H7 (cell line): ENCODE results near the gene ZNF213. TPM values are rescaled to one million over a fixed set of nuclear protein-coding genes. Genes with fewer than 3 reads are reported as not detected.
"Not testable (repeated sequence)": the region's sequence is repeated elsewhere in the genome, so short reads cannot be mapped to it uniquely, and the experiment has no call there.

Experiments
- DNase-seq: peaks from one replicate; pipeline ENCODE4 v3.0.0; 2012
- H3K27me3 ChIP-seq: 2 replicates; pipeline ENCODE4 v1.6.0; 2011; ENCODE audit warnings: mild to moderate bottlenecking, low read length; ENCODE audit not compliant: control insufficient read depth, insufficient read depth
- H3K36me3 ChIP-seq: replicated peaks from 2 replicates; pipeline ENCODE4 v1.5.1; 2011; ENCODE audit warnings: low read length; ENCODE audit not compliant: control insufficient read depth, insufficient read depth
- H3K4me3 ChIP-seq: 2 replicates; pipeline ENCODE4 v1.5.1; 2011; ENCODE audit warnings: low read depth, mild to moderate bottlenecking, control low read depth, low read length, moderate library complexity; ENCODE audit not compliant: insufficient read depth
- total RNA-seq: library from RNA; depleted of rRNA; stranded (reverse); fragments of >200 nt; shearing (Covaris generic); gene quantifications from 2 replicates; pipeline ENCODE4 v1.2.3, GENCODE V29; 2014

The ZNF213 gene
- total RNA-seq, 1 experiment from 2014 or later, result 5.5 TPM

DNA sequence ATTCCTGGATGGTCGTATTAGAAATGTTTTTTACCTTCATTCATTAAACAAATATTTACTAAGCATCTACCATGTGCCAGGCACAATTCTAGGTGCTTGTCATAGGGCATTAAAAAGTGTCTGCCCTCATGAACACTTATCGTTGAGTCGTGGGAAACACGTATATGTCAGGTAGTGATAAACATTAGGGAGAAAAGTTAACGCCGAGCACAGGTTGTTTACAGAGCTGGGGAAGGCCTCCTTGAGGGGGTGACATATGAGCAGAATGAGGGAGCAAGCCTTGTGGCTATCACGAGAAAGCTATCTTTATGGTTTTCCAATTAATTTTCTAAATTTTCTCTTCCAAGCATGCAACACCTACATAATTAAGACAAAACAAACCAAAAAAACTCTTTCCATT lies 985 bp upstream of the ZNF213 start:
- peaks cover 2% of the 10 kb centered on the region for H3K36me3 ChIP-seq
- no peak for DNase-seq
- H3K4me3 ChIP-seq, result peak overlapping the region; percentile 91
- no peaks in the 10 kb centered on the region for H3K27me3 ChIP-seq

DNA sequence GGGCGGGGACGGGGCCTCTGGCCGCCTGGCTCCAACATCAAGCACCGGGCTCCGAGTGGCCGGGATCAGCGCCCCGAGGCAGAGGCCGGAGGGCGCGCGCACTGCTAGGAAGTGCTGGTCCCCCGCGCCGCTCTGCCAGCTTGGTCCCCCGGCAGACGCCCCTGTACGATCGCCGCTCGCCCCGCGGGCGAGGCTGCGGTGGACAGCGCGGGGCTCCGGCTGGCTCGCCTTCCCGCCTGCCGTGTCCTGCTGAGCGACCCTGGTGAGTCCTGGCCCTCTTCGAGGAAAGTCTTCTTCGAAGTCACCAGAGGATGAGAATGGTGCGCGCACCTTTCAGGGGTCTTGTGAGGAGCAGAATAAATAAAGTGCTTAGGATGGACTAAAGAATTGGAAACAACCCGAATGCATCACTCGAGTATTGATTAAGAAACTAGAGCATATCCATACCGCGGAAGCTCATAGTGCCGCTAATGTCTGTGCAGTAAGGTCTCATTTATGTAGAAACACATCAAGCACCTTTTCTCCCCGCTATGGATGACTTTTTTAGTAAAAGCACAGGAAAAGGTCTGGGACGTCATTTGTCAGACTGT lies 392 bp downstream of the ZNF213 start:
- H3K4me3 ChIP-seq, result peak overlapping the region; percentile 90
- DNase-seq, result no peak
- peaks cover 2% of the 10 kb centered on the region for H3K36me3 ChIP-seq
- H3K27me3 ChIP-seq, result no peaks in the 10 kb centered on the region

- Histone ChIP-seq H3K4me3 (no peak overlapping the region), H3K36me3 (no peaks in the 10 kb centered on the region), H3K27me3 (no peaks in the 10 kb centered on the region)
- DNase-seq, result no peak
Measured at GRCh38 chr16:3137267-3137666, 2.4 kb downstream of the ZNF213 start.

DNA sequence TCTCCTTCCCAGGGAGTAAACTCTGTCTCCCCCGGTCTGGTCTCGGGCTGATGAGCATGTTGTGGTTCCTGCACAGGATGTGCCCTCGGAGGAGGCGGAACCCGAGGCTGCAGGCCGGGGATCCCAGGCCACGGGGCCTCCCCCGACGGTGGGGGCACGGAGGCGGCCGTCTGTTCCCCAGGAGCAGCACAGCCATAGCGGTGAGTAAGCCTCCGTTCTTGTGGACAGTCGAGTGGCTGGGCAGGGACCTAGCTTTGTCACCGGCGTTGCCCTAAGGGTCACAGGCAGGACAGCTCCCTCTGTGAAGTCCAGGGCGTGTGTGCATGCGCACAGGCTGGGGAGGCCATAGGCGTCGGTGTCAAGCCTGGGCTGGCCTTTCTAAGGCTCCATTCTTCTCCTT lies 3.5 kb downstream of the ZNF213 start:
- no peak for DNase-seq
- no peaks in the 10 kb centered on the region for H3K36me3 ChIP-seq

DNA sequence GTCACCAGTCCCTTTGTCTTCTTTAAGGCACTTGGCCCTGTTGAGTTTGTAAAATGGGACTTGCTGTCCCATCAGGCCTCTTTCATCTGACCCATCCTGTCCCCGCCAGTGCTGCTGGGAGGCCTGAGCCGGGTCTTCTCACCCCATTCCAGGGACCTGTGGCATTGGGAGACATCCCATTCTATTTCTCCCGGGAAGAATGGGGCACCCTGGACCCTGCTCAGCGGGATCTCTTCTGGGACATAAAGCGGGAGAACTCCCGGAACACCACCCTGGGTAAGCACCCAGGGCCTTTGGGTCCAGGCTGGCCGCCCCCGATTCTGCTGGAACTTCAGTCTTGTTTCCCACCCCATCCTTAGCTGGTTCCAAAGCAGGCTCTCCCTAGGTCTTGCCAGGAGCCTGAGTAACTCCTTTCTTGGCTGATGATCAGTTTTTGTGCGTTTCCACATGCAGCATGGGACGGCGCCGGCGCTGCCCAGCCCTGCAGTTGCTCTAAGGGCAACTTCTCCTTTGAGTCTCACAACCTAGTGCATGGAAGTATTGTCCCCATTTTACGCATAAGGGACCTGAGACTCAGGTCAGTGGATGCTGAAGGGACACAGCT lies 4.1 kb downstream of the ZNF213 start:
- DNase-seq, result no peak
- H3K4me3 ChIP-seq, result no peak overlapping the region
- no peaks in the 10 kb centered on the region for H3K36me3 ChIP-seq
- no peaks in the 10 kb centered on the region for H3K27me3 ChIP-seq

More for the DNA sequence above, 3.5 kb downstream of the ZNF213 start:
- H3K27me3 ChIP-seq, result no peaks in the 10 kb centered on the region
- H3K4me3 ChIP-seq, result no peak overlapping the region

GRCh38 chr16:3139561-3139960 lies 4.7 kb downstream of the ZNF213 start:
- H3K4me3 ChIP-seq, H3K27me3 ChIP-seq, H3K36me3 ChIP-seq, DNase-seq: not testable (repeated sequence)

GRCh38 chr16:3140603-3141427 lies 6.0 kb downstream of the ZNF213 start:
- Histone ChIP-seq H3K4me3 (no peak overlapping the region), H3K36me3 (no peaks in the 10 kb centered on the region), H3K27me3 (no peaks in the 10 kb centered on the region)
- no peak for DNase-seq

DNA sequence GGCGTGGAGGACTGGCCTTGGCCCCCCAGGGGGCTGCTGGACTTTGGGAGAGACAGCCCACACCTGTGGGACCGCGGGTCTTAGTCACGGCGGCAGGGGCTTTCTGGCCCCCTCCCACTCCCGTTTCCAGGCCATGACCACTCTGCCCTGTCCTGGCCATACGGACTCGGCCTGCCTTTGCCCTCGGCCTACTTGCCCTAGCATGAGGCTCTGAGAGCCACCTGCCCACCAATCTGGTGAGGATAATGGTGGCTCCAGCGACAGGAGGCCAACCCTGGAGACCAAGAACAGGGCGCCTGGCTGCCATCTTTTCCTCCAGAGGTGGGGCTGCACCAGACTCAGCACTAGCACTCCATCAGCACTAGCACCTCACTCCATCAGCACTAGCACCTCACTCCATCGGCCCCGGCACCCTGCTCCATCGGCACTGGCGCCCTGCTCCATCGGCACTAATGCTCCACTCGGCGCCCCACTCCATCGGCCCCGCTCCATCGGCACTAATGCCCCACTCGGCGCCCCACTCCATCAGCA lies 7.0 kb downstream of the ZNF213 start:
- Histone ChIP-seq H3K27me3 (no peaks in the 10 kb centered on the region), H3K4me3 (no peak overlapping the region), H3K36me3 (no peaks in the 10 kb centered on the region)
- no peak for DNase-seq

- no peak for DNase-seq
- Histone ChIP-seq H3K4me3 (no peak overlapping the region), H3K36me3 (no peaks in the 10 kb centered on the region), H3K27me3 (no peaks in the 10 kb centered on the region)
Measured at GRCh38 chr16:3142327-3142726, 7.5 kb downstream of the ZNF213 start.

DNA sequence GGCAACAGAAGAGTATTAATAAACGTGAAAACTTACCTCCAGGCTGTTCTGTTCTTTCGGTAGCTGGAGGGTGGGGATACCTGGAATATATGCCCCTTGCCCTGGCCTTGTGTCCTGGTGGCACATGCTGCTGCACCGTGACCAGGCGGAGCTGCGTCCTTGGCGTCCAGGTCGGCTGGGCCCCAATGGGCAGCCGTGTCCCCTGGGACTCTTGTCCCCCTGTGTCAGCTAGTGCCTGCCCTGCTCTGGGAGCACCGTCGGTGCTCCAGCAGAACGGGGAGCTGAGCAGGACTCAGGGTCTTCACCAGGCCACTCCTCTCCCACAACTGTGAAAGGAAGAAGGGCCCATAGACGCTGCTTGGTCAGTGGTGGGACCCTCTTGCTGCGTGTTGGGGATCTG lies 7.9 kb downstream of the ZNF213 start:
- Histone ChIP-seq H3K4me3 (no peak overlapping the region), H3K36me3 (no peaks in the 10 kb centered on the region), H3K27me3 (no peaks in the 10 kb centered on the region)
- DNase-seq, result no peak

DNA sequence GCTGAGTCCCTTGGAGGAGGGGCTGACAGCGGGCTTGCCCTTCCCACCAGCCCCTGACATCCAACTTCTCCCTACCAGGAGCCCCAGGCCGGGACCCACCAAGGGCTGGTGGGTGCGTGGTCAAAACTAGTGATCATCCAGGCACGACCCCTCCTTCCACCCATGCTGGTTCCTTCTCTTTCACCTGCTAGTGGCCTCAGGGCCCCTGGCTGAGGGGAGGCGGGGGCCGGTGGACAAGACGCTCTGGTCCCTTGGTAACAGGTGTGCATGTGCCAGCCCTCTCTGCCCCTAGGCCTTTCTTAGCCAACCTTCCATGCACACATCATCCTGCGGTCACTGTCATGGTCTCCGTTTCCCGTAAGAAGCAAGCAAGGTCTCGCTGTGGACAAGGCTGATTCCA lies 8.4 kb downstream of the ZNF213 start:
- H3K4me3 ChIP-seq, result no peak overlapping the region
- no peaks in the 10 kb centered on the region for H3K36me3 ChIP-seq
- peak; percentile 26 for DNase-seq
- H3K27me3 ChIP-seq, result no peaks in the 10 kb centered on the region; the same call in 1 of the 2 replicates

DNA sequence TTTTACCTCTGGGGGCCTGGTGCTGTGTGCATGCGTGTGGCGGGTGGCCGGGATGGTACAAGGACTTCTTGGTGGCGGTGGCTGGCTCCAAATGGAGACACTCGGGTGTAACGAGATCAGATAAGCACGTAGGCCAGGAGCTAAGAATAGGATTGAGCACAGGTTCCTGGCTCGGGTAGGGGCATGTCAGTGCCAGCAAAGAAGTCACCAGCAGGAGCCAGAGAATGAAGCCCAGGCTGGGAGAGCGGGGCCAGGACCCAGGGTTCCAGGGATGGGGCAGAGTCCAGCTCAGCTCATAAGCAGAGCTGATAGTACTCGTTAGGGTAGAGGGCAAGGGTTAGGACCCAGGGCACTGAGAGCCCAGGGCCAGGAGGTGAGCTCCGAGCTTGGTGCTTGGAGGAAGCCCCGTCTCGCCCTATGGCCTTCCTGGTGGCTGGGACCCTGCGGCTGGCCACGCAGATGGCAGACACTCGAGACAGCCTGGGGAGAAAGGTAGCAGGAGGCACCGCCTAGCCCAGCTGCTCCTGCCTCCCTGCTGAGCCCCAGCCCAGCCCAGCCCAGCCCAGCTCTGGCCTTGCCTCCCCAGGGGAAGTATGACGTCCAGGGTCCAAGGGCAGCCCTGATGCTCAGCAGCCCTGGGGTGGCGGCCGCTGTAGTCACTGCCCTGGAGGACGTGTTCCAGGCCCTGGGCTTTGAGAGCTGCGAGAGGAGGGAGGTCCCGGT lies 8.9 kb downstream of the ZNF213 start:
- no peak overlapping the region for H3K4me3 ChIP-seq
- H3K36me3 ChIP-seq, result no peaks in the 10 kb centered on the region
- DNase-seq, result peak; percentile 46
- H3K27me3 ChIP-seq, result peaks cover 2% of the 10 kb centered on the region

GRCh38 chr16:3144321-3144983 lies 9.6 kb downstream of the ZNF213 start:
- peaks cover 7% of the 10 kb centered on the region for H3K27me3 ChIP-seq
- no peaks in the 10 kb centered on the region for H3K36me3 ChIP-seq
- no peak overlapping the region for H3K4me3 ChIP-seq
- peak; percentile 52 for DNase-seq

GRCh38 chr16:3145151-3145550 lies 10.3 kb downstream of the ZNF213 start:
- H3K27me3 ChIP-seq, result peaks cover 7% of the 10 kb centered on the region
- DNase-seq, result no peak
- H3K36me3 ChIP-seq, result no peaks in the 10 kb centered on the region
- no peak overlapping the region for H3K4me3 ChIP-seq
